ENCODE results near the gene AKAP17A. TPM values are rescaled to one million over a fixed set of nuclear protein-coding genes. Genes with fewer than 3 reads are reported as not detected.
"Not testable (repeated sequence)": the region's sequence is repeated elsewhere in the genome, so short reads cannot be mapped to it uniquely, and the experiment has no call there.

Gene AKAP17A, protein sequence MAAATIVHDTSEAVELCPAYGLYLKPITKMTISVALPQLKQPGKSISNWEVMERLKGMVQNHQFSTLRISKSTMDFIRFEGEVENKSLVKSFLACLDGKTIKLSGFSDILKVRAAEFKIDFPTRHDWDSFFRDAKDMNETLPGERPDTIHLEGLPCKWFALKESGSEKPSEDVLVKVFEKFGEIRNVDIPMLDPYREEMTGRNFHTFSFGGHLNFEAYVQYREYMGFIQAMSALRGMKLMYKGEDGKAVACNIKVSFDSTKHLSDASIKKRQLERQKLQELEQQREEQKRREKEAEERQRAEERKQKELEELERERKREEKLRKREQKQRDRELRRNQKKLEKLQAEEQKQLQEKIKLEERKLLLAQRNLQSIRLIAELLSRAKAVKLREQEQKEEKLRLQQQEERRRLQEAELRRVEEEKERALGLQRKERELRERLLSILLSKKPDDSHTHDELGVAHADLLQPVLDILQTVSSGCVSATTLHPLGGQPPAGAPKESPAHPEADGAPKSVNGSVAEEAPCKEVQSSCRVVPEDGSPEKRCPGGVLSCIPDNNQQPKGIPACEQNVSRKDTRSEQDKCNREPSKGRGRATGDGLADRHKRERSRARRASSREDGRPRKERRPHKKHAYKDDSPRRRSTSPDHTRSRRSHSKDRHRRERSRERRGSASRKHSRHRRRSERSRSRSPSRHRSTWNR
- total RNA-seq: 10 to 100 TPM; 49.7 to 51.2 TPM

DNA sequence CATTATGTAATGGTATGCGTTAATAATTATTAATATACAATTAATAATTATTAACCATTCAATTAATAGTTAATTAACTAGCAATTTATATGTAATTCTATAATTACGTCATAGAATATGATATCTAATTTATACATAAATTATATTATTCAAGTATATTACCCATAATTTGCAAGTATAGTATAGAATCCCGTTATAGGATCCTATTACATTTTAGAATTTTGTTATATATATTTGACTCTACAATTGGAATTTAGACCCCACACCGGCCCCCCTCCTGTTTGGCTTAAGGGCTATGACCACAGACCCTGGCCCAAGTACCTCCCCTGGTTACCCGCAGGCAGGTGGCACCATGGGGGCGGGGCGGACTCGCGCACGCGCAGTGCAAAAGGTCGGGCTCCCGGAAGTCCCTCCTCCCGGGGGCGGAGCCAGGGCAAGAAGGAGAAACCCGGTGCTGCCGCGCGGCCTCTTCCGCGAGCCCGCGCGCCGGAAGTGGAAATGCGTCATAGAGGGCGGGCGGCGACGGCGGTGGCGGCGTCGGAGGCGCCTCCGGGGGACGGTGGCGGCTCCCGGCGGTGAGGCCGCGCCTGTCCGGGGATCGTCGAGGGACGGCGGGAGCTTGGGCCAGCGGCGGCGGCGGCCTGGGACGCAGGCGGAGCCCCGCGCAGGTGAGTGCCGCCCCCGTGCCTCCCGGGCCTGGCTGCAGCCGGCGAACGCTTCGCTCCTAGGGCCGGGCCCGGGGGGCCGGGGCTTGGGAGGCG is at the start of gene AKAP17A:
Gene AKAP17A, plus strand, starts transcription at position 503 of the 761 bp plus-strand sequence. CDS start 1,859 bp downstream, outside the sequence.
- Mint-ChIP-seq H3K4me3 (peak within 1 kb of the TSS; percentile 91), H3K27ac (peak within 1 kb of the TSS; percentile 89), H3K36me3 (ENCODE audit: low read depth) (peaks cover 36% of the 10 kb centered on the region), H3K4me1 (peaks cover 27% of the 10 kb centered on the region), H3K27me3 (no peaks in the 10 kb centered on the region), H3K9me3 (ENCODE audit: low read depth) (no peaks in the 10 kb centered on the region)
- ChIA-PET CTCF (no interaction called here), POLR2A (no interaction called here)
- ATAC-seq: peak; percentile 91
- intact Hi-C loops (cut with DNase I, micrococcal nuclease): loop anchor here (1.0 to 5.0 kb wide), 9 partner anchors 54 to 1272 kb away; partner anchors contain the start of genes P2RY8 (in 2 of the 2) and SLC25A6 (in 1 of the 2)
- DNase-seq: peak; percentile 99

DNA sequence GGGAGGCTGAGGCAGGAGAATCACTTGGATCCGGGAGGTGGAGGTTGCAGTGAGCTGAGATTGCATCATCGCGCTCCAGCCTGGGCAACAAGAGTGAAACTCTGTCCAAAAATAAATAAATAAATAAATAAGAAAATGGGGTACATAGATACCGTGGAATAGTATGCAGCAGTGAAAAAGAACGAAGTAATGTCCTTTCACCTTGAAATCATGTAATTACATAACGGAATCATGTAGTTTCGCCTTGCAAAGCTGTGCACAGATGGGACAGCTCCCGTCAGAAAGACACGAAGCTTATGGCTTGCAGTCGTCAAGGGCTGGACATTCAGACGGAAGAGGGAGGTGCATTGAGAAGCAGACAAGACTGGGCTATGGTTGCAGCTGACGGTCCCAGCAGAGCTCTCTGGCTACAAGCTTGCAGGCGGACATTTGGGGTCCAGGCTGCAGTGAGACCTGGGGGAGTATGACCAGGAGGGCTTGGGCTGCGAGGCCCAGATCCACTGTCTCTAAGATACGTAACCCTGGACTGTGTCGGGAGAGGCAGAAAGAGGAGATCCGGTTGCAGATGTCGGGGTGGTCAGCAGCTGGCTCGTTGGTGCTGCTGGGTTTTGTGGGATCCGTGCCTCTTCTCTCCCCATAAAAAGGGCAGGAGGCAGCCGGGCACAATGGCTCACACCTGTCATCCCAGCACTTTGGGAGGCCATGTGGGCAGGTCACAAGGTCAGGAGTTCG is 48.2 kb upstream of the AKAP17A start:
- H3K27ac Mint-ChIP-seq: no peak overlapping the region
- H3K9me3 Mint-ChIP-seq (ENCODE audit: low read depth): peaks cover 6% of the 10 kb centered on the region
- peaks cover 7% of the 10 kb centered on the region for H3K4me1 Mint-ChIP-seq
- no peaks in the 10 kb centered on the region for H3K27me3 Mint-ChIP-seq
- intact Hi-C loops (cut with DNase I, micrococcal nuclease): no loop called here
- peaks cover 6% of the 10 kb centered on the region for H3K36me3 Mint-ChIP-seq (ENCODE audit: low read depth)
- ChIA-PET CTCF (no interaction called here), POLR2A (no interaction called here)
- no peak overlapping the region for H3K4me3 Mint-ChIP-seq
- no peak for ATAC-seq
- no peak for DNase-seq

DNA sequence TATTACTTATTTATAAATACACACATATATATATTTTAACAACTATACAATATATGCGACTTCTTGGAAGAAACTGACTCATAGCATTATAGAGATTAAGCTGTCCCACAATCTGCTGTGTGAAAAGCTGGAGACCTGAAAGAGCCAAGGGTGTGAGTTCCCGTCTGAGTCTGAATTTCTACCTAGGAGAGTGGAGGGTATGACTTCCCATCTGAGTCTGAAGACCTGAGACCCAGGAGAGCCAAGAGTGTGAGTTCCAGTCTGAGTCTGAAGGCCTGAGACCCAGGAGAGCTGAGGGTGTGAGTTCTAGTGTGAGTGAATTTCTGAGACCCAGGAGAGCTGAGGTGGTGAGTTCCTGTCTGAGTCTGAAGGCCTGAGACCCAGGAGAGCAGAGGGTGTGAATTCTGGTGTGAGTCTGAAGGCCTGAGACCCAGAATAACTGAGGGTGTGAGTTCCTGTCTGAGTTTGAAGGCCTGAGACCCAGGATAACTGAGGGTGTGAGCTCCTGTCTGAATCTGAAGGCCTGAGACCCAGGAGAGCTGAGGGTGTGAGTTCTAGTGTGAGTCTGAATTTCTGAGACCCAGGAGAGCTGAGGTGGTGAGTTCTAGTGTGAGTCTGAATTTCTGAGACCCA is 45.5 kb upstream of the AKAP17A start:
- H3K4me3 Mint-ChIP-seq: no peak overlapping the region
- H3K27me3 Mint-ChIP-seq: no peaks in the 10 kb centered on the region
- H3K36me3 Mint-ChIP-seq (ENCODE audit: low read depth): peaks cover 6% of the 10 kb centered on the region
- ATAC-seq (peak; percentile 90), DNase-seq (no peak)
- H3K4me1 Mint-ChIP-seq: peaks cover 12% of the 10 kb centered on the region
- intact Hi-C loops (cut with DNase I, micrococcal nuclease): no loop called here
- peak overlapping the region; percentile 76 for H3K27ac Mint-ChIP-seq
- POLR2A ChIA-PET: no interaction called here
- peaks cover 6% of the 10 kb centered on the region for H3K9me3 Mint-ChIP-seq (ENCODE audit: low read depth)
- CTCF ChIA-PET: no interaction called here

DNA sequence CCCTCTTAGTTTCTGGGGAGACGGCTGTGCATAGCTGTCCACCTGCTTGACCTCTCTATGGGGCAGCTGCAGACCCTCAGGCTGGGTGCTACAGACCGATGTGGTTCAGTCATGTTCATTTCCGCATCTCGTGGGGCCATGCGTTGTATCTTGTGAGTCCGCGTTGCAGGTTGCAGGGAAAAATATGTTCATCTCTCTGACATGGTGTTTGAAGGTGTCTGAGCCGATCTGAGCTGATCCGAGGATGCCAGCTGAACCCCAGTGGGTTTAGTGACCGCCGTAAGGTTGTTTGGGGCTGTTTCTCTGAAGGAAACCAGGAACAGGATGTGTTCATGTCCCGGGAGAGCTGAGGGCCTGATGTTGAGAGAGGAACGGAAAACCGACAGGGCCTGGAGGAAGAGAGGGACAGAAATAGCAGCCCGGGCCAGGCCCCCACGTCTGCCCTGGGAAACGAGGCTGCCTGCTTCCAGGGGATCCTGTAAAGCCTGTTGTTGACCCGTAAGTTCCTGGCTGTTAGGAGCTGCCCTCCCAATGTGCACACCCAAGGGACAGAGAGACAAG is 44.6 kb upstream of the AKAP17A start:
- no peak overlapping the region for H3K4me3 Mint-ChIP-seq
- peaks cover 21% of the 10 kb centered on the region for H3K4me1 Mint-ChIP-seq
- H3K27ac Mint-ChIP-seq: no peak overlapping the region
- H3K9me3 Mint-ChIP-seq (ENCODE audit: low read depth): peaks cover 6% of the 10 kb centered on the region
- POLR2A ChIA-PET: no interaction called here
- ATAC-seq: no peak
- H3K27me3 Mint-ChIP-seq: no peaks in the 10 kb centered on the region
- CTCF ChIA-PET: no interaction called here
- no peak for DNase-seq
- H3K36me3 Mint-ChIP-seq (ENCODE audit: low read depth): peaks cover 6% of the 10 kb centered on the region
- intact Hi-C loops (cut with DNase I, micrococcal nuclease): no loop called here

DNA sequence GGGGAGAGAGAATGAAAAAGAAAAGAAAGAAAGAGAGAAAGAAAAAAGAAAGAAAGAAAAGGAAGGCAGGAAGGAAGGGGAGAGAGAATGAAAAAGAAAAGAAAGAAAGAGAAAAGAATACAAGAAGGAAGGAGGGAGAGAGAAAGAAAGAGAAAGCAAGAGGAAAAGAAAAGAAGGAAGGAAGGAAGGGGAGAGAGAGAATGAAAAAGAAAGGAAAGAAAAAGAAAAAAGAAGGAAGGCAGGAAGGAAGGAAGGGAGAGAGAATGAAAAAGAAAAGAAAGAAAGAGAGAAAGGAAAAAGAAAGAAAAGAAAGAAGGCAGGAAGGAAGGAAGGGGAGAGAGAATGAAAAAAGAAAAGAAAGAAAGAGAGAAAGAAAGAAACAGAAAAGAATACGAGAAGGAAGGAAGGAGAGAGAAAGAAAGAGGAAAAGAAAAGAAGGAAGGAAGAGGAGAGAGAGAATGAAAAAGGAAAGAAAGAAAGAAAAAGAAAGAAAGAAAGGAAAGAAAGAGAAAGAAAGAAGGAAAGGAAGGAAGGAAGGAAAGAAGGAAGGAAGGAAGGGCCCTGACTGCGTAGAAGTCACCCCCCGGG is 39.4 kb upstream of the AKAP17A start:
- intact Hi-C loops (cut with DNase I, micrococcal nuclease): no loop called here
- POLR2A ChIA-PET: no interaction called here
- DNase-seq (no peak), ATAC-seq (no peak)
- H3K4me3 Mint-ChIP-seq: no peak overlapping the region
- H3K4me1 Mint-ChIP-seq: peaks cover 46% of the 10 kb centered on the region
- no peaks in the 10 kb centered on the region for H3K27me3 Mint-ChIP-seq
- peak overlapping the region; percentile 61 for H3K27ac Mint-ChIP-seq
- CTCF ChIA-PET: no interaction called here
- H3K9me3 Mint-ChIP-seq (ENCODE audit: low read depth): peaks cover 13% of the 10 kb centered on the region
- peaks cover 9% of the 10 kb centered on the region for H3K36me3 Mint-ChIP-seq (ENCODE audit: low read depth)

DNA sequence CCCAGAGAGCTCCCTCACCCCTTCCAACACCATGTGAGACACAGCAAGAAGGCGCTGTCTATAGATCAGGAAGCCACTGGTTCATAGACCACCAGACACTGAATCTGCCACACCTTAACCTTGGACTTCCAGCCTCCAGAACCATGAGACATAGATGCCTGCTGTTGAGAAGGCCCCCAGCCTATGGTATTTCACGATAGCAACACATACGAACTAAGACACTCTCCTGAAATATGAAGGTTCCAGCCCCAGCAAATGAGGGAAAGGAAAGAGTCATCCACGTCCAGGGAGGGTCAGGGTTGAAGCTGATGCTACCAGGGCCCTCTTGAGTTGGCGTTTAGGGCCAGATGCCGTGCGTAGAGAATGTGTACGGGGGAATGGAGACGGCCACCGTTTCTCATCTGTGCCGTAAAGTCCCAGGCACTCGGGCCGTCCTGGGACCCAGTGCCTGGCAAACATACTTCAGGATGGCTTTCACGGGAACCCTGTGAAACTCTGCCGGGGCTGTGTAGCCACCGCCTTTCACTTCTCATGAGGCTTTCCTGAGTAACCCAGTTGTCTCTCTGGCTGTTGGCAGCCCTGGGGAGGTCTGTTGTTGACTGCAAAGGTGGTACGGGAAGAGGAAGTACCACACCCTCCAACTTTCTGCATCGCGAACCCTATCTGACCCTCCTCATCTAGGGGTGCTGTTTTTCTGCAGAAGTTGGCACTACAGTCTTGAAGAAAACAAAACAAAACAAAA is 36.8 kb upstream of the AKAP17A start:
- peaks cover 9% of the 10 kb centered on the region for H3K36me3 Mint-ChIP-seq (ENCODE audit: low read depth)
- peaks cover 13% of the 10 kb centered on the region for H3K9me3 Mint-ChIP-seq (ENCODE audit: low read depth)
- intact Hi-C loops (cut with DNase I, micrococcal nuclease): no loop called here
- peaks cover 50% of the 10 kb centered on the region for H3K4me1 Mint-ChIP-seq
- peak overlapping the region; percentile 33 for H3K4me3 Mint-ChIP-seq
- ATAC-seq (peak; percentile 31), DNase-seq (peak; percentile 27)
- CTCF ChIA-PET: no interaction called here
- peak overlapping the region; percentile 81 for H3K27ac Mint-ChIP-seq
- POLR2A ChIA-PET: no interaction called here
- no peaks in the 10 kb centered on the region for H3K27me3 Mint-ChIP-seq

DNA sequence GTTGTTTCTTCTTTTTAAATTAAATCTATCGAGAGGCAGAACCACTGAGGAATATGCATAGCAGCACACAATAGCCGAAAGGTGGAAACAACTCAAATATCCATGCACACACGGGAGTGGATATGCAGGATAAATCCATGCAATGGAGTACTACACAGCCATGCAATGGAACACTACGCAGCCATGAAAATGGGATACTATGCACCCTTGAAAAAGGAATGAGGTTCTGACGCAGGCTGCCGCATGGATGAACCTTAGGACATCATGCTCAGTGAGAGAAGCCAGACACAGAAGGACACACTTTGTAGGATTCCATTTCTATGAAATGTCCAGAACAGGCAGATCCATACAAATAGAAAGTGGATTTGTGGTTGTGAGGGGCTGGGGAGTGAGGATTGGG is 36.0 kb upstream of the AKAP17A start:
- DNase-seq (no peak), ATAC-seq (no peak)
- intact Hi-C loops (cut with DNase I, micrococcal nuclease): no loop called here
- no peaks in the 10 kb centered on the region for H3K27me3 Mint-ChIP-seq
- ChIA-PET CTCF (no interaction called here), POLR2A (no interaction called here)
- H3K4me3 Mint-ChIP-seq: no peak overlapping the region
- H3K36me3 Mint-ChIP-seq (ENCODE audit: low read depth): peaks cover 9% of the 10 kb centered on the region
- H3K27ac Mint-ChIP-seq: peak overlapping the region; percentile 81
- H3K4me1 Mint-ChIP-seq: peaks cover 47% of the 10 kb centered on the region
- H3K9me3 Mint-ChIP-seq (ENCODE audit: low read depth): peaks cover 13% of the 10 kb centered on the region

DNA sequence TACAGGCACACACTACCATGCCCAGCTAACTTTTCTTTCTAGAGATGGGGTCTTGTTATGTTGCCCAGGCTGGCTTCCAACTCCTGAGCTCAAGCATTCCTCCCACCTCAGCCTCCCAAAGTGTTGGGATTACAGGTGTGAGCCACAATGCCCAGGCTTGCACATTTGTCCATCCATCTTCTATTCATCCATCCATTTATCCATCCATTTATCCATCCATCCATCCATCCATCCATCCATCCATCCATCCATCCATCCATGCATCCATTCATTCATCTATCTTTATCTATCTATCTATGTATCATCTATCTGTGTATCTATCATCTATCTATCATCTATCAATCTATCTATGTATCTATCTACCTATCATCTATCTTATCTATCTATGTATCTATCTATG is 34.0 kb upstream of the AKAP17A start:
- peaks cover 39% of the 10 kb centered on the region for H3K4me1 Mint-ChIP-seq
- H3K27ac Mint-ChIP-seq: peak overlapping the region; percentile 16
- intact Hi-C loops (cut with DNase I, micrococcal nuclease); CTCF ChIA-PET; H3K27me3 Mint-ChIP-seq; POLR2A ChIA-PET; H3K36me3 Mint-ChIP-seq (ENCODE audit: low read depth); H3K9me3 Mint-ChIP-seq (ENCODE audit: low read depth); DNase-seq; ATAC-seq; H3K4me3 Mint-ChIP-seq: not testable (repeated sequence)

DNA sequence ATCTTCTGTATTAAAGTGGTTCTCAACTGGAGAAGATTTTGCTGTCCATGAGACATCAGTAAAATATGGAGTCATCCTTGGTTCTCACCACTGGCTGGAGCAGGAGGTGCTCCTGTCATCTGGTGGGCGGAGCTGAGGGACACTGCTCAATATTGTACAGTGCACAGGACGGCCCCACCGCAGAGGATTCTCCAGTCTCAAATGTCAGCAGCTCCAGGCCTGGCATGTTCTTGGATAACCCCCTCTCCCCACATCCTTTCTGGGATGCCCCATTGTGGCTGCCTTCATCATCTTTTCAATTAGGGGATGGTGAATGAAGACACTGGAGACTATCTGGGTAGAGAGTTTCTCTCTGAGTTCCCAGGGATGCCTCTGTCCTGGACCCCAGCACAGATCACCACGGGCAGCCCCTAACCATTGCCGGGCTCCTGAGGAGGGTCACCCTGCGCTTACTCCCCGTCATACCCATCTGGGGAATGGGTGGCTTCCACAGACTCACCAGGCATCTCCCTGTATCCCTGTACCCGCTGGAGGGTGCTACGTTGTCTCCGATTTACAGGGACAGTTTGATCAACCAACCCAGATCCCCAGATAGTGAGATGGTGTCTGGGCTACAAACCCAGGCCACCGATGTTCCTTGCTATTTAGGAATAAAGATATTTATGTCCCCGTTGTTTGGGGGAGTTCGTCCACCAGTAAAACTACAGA is 32.5 kb upstream of the AKAP17A start:
- Mint-ChIP-seq H3K27me3 (no peaks in the 10 kb centered on the region), H3K4me1 (peaks cover 34% of the 10 kb centered on the region), H3K36me3 (ENCODE audit: low read depth) (peaks cover 9% of the 10 kb centered on the region), H3K9me3 (ENCODE audit: low read depth) (peaks cover 6% of the 10 kb centered on the region), H3K4me3 (no peak overlapping the region), H3K27ac (no peak overlapping the region)
- CTCF ChIA-PET: no interaction called here
- ATAC-seq (no peak), DNase-seq (no peak)
- intact Hi-C loops (cut with DNase I, micrococcal nuclease): loop anchor here in 1 of 2 experiments (1.0 kb wide), 1 partner anchor 20 kb away; no protein-coding TSS in a partner anchor
- POLR2A ChIA-PET: no interaction called here

DNA sequence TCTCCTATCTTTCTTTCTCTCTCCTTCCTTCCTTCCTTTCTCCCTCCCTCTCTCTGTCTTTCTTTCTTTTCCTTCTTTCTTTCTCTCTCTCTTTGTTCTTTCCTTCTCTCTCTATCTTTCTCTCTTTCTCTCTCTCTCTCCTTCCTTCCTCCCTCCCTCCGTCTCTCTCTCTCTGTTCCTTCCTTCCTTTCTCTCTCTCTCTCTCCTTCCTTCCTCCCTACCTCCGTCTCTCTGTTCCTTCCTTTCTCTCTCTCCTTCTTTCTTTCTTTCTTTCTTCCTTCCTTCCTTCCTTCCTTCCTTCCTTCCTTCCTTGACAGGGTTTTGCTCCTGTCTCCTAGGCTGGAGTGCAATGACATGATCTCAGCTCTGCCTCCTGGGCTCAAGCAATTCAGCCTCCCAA is 30.2 kb upstream of the AKAP17A start:
- no peak overlapping the region for H3K4me3 Mint-ChIP-seq
- ATAC-seq (no peak), DNase-seq (no peak)
- CTCF ChIA-PET: no interaction called here
- intact Hi-C loops (cut with DNase I, micrococcal nuclease): no loop called here
- no peaks in the 10 kb centered on the region for H3K27me3 Mint-ChIP-seq
- H3K27ac Mint-ChIP-seq: peak overlapping the region; percentile 4
- peaks cover 35% of the 10 kb centered on the region for H3K4me1 Mint-ChIP-seq
- H3K36me3 Mint-ChIP-seq (ENCODE audit: low read depth): peaks cover 1% of the 10 kb centered on the region
- POLR2A ChIA-PET: no interaction called here
- H3K9me3 Mint-ChIP-seq (ENCODE audit: low read depth): no peaks in the 10 kb centered on the region

Data from activated CD4-positive, alpha-beta T cell treated with anti-CD3 and anti-CD28 coated beads for 36 hours (primary cell).